Kasumi-1 (cell line): ENCODE results near the gene YKT6.
"Not testable (repeated sequence)": the region's sequence is repeated elsewhere in the genome, so short reads cannot be mapped to it uniquely, and the experiment has no call there.

Source experiments
- DNase-seq, 2 experiments: peaks; one replicate each; lab custom pipeline; 2025; lab: John Stamatoyannopoulos, UW

YKT6 gene

DNA sequence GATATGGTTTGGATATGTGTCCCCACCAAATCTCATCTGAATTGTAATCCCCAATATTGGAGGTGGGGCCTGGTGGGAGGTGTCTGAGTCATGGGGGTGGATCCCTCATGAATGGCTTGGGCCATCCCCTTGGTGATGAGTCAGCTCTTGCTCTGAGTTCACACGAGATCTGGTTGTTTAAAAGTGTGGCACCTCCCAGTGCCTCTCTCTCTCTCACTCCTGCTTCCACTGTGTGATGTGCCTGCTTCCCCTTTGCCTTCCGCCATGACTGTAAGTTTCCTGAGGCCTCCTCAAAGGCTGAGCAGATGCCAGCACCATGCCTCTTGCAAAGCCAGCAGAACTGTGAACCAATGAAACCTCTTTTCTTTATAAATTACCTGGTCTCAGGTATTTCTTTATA, 6.7 kb upstream of the YKT6 start:
- no peak for DNase-seq

DNA sequence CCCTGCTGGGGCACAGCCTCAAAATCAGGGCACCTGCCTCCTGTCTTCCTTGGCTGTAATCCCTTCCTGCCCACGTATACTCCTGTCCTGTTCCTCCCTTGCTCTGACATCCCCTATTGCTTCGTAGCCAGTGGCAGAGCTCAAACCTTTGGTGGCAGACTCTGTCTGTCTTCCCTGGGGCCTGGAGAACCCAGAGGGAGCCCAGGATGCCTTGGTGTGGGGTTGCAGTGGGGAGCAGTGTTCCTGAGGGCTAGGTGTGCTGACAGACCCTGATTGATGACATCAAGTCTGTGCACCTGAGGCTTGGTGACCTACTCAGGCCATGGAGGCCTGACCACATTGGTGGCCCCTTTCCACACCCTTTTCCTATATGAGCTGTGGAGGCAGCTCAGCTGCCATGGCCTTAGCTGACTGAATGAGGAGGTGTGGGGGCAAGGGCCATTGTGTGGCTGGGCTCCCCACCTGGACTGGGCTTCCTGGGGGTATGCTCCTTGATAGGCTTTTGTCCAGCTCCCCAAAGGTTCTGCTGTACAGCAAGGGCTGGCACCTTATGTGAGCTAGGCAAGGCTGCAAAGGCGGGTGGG, 6.1 kb upstream of the YKT6 start:
- no peak for DNase-seq

DNA sequence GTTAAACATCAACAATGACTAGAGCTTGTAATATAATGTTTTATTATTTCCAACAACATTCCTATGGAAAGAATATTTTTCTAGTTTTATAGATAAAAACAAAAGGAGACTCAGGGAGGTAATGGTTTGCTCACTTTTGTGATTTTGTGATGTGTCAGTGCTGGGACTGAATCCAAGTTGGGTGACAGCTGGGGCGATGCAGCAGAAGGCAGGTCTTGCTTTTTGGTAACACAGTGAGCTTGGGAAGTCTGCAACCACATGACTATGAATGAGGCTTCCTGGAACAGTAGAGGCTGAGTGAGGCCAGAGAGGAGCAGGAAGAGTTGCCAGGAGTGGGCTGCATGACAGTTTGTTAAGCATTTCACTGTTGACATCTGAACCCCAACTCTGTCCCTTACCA, 4.9 kb upstream of the YKT6 start:
- DNase-seq = no peak

DNA sequence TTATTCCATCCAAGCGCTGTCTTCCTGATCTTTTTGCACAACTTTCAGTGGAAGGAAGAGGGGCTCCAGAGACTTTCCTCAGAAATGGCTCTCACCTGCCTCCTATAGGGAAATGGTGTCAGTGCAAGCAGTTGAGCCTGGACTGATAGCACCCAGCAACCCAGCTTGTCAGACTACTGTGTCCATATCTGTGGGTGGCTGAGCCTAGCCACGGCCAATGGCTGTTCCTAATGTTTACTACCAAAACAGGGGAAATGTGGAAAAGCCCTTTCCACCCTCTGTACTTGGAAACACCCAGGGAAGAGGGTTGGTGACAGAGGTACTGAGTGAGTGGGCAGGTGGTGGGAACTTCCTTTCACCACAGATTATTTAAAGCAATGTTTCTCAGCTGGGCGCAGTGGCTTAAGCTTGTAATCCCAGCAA, 4.3 kb upstream of the YKT6 start:
- DNase-seq = peak; percentile 77 to 81

DNA sequence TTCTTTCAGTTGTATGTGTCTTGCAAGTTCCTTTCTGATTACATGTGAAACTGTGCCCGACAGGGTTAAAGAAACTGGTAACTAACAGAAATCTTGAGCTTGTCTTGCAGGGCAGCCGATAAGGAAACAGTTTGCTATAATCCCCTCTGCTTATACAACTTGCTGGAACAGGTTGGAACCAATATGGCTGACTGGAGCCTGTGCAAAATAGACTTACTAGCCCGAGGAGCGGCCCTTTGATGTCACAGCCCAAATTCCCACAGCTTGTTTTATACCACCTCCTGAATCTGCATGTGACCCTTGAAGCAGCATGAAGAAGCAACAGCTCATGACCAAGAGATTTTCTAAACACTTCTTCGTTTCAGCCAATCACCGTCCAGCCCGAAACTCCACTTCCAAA, 3.3 kb upstream of the YKT6 start:
- DNase-seq = no peak

DNA sequence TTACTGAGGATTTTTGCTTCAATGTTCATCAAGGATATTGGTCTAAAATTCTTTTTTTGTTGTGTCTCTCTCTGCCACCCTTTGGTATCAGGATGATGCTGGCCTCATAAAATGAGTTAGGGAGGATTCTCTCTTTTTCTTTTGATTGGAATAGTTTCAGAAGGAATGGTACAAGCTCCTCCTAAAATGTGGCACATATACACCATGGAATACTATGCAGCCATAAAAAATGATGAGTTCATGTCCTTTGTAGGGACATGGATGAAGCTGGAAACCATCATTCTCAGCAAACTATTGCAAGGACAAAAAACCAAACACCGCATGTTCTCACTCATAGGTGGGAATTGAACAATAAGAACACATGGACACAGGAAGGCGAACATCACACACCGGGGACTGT, 615 bp upstream of the YKT6 start:
- DNase-seq = not testable (repeated sequence)

DNA sequence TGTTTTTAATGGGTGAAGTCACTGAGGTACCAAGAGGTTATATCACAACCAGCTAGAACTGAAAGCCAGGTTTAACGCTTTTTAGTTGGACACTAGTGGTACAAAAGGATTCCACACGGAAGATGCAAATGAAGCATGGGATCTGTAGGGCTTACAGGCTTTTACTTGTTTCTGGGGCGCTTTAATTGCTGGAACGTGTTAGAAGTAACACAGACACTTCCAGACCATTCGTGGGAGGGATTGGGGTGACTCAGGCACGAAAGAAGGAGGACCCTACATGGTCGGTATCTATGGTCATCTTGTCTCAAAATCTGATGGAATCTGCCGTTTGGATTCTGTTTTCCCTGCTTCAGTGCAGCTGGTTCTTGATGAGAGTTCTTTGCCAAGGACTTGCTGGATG, 1.0 kb downstream of the YKT6 start:
- DNase-seq = no peak

DNA sequence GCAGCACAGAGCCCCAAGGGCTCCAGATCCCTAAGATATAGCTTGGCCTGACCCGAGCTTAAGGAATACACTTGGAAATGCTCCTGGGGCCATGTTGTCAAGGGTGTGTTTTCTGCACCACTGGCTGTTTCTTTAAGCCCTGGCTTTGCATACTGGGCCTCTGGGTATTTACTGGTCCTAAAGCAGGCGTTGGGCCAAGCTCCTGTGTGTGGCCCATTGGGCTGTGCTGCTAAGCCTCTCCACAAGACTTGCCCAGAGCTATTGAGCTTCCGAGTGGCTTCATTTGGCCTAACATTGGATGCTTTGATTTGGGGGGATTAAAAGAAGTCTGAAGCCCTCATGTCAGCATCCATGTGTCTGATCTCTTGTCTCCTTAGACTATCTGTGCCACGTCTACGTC, 5.2 kb downstream of the YKT6 start:
- no peak for DNase-seq

DNA sequence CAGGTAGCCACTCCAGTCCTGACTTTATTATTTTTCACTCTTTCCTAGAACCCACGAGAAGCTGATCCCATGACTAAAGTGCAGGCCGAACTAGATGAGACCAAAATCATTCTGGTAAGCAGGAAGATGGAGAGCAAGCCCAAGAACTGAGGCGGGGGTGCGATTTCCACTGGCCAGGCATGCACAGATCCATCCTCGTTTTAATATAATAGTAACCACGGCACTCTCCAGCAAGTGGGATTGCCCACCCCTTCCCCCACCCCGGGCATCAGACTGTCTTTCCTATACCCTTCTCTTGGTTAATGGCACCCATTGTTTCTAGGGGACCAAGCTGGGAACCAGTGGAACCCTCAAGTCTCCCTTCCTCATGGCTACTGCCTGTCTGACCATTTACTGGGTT, 7.3 kb downstream of the YKT6 start:
- no peak for DNase-seq

DNA sequence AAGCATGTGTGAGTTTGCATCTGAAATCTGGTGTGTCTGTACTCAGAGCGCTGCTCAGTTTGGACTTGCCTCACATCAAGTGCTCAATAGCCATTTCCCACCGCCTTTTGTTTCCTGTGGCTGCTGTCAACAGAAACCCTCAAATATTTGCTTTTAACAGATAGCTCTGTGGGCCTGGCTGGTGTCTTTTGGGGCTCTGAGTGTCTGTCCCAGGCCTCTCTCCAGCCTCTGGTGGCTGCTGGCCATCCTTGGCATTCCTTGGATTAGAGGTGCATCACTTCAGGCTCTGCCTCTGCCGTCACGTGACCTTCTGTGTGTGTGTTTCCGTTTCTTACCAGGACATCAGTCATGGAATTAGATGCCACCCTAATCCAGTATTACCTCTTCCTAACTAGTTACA, 9.3 kb downstream of the YKT6 start:
- DNase-seq = no peak

DNA sequence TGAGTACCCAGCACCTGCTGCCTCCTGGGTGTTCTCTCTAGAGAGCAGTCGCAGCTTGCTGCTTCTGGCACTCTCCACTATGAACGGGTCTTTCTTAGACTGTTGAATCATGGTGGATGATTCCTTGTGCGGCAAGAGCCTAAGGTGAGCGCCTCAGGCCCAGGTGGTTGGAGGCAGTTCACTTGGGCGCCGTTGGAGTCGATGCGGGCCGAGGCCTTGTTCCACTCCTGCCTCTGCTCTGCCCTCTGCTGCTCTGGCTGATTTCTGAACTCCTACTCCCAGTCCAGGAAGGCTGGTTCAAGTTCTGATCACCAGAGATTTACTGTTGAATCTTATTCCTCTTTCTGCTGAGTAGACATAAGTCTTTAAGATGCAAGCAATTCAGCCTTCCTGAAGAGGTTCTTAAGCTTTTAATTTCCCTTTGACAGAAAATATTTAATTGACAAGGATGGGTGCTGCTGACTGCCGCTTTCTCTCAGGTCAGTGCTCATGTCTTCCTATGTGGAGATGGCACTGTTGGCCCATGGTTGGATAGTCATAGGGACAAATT, 10.4 kb downstream of the YKT6 start:
- no peak for DNase-seq

DNA sequence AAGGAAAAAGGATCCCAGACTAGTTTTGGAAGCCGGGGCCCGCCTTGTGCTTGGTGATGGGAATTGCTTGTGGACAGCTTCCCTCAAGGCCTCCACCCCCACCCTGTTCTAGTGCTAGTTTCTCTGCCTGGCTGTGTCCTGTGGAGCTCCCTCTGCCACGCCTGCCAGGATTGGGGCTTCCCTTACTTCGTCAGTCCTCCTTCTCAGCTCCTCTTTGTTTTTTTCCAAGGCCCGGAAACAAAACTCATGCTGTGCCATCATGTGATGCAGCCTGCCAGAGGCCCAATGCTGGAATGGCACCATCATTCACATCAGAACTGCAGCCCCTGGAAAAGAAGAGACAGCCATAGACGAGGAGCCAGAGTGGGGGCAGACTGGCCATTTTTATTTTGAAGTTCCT, 11.2 kb downstream of the YKT6 start:
- DNase-seq = no peak

DNA sequence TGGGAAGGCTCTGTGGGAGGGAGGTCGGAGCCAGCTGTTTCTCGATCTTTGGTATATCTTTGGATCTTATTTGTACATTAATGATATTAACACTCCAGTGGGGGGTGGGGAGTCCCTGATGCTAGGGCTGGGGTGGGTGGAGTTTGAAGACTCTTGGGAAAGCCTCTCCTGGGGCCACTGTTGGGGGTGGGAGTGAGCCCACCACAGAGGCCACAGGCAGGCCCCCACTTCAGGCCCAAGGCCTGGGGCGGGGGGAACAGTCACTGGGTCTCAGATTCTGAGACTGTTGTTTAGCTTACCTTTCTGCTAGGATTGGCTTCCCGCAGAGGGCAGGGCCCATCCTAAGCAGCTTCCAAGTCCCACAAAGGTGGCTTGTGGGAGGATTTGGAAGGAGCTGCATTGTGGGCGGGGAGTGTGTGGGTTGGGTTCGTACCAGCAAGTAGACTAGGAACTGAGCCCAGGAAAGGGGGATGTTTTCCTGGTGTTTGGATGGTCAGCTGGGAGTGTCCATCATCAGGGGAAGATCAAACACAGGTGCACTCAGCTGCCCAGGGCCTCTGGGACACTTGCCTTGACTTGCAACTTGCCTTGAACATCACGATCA, 11.9 kb downstream of the YKT6 start:
- DNase-seq = no peak

DNA sequence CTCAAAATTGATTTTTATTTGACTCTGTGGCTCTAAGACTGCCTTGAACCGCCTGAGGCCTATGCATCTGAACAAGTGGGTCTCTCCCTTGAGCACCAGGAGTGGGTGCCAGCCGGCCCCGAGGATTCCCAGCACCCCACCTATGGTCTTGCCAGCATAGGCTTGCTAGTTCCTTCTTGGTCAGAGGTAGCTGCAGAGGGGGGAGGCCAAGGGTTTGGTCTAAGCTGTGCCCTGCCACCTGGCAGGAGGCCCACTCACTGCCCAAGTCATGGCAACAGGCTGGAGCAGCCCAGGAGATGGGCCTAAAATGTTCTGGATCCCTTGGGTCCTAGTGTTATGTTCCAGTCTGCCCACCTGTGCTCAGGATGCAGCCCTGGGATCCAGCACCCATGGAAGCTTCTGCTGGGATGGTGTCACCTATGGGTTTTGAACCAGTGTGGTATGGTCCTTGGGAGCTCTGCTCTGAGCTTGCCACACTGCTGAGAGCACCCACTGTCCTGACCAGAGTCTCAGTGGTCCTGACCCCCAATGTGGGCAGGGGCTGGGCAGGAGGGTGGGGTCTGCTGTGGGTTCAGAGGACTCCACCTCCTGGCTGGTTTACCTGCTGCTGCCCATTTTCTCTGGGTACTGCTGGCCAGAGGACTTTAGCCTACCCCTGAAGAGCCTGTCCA, 12.6 kb downstream of the YKT6 start:
- no peak for DNase-seq

DNA sequence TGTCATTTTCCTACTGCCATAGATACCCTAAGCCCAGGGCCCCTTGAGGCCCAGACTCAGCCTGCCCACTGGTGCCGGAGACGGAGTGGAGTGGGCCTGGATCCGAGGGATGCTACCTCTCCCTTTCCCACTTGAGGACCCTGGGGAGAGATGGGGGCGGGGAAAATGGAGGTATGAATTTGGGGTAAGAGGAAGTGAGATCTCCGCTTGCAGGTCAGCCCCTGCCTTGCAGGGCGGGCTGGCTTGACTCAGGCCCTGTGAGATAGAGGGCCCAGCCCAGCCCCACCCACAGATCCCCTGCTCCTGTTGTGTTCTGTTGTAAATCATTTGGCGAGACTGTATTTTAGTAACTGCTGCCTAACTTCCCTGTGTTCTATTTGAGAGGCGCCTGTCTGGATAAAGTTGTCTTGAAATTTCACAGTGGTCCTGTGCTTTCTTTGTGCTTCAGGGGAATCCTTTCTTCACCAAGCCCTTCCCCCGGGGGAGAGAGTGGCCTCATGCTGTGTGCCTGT, 13.2 kb downstream of the YKT6 start:
- DNase-seq = no peak

DNA sequence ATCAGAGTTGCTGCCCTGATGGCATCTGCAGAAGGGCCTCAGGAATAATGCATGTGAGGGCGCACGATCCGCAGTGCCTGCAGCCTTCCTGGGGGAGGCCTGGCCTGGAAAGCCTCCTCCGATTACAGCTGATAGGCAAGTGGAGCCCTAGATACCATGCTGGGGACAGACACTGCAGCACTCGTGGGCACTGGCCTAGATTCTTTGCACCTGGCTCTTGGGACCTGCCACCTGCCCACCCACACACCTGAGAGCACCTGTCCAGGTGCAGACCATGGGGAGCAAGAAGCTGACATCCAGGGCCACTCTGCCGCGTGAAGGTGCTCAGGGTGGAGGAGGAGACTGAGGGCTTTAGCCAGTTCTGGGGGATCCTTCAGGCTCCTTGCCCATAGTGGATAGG, 14.8 kb downstream of the YKT6 start:
- no peak for DNase-seq

DNA sequence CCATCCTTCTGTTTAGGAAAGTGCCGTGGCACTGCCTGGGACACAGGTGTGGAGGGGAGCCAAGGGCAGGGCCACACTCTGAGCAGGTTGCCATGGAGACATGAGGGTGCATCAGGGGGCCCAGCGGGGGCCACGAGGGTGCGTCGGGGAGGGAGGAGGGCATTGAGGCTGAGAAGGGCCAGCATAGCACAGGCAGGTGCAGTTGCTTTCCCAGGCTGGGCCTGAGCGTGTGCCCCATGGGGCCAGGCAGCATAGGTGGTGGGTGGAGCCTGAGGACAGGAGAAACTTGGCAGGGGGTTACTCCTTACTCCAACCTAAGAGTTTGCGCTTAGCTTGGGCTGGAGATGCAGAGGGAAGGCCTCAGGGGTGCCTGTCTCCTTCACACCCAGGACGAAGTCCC, 15.2 kb downstream of the YKT6 start:
- no peak for DNase-seq

DNA sequence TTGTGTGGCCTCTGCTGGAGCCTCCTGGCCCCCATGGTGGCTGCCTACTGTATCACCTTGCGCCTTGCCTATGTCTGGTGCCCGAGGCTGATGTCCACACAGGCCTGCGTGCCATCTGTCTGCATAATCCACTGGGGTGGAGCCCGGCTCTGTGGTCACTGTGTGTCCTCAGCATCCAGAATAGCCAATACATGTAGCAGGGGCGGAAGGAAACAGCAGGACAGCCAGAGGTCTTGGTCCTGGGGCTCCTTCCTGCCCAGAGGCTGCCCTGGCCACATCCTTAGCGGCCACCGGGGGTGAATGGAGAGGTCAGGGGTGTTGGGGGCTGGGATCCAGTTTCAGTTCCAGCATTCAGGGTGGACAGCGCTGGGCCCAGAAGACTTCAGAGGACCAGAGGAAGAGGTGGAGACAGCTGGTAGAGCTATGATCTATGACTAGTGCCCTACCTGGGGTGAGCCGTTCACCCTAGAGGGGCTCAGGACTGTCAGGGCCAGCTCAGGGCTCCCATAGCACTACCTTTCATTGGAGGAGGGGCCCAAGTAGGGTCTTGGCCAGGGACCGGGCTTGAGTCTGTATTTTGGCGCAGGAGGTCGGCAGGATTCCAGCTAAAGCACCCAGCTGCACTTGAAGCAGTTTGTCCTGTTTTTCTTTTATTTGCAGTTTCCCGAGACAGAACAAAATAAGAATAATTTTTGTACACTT, 15.9 kb downstream of the YKT6 start:
- no peak for DNase-seq

DNA sequence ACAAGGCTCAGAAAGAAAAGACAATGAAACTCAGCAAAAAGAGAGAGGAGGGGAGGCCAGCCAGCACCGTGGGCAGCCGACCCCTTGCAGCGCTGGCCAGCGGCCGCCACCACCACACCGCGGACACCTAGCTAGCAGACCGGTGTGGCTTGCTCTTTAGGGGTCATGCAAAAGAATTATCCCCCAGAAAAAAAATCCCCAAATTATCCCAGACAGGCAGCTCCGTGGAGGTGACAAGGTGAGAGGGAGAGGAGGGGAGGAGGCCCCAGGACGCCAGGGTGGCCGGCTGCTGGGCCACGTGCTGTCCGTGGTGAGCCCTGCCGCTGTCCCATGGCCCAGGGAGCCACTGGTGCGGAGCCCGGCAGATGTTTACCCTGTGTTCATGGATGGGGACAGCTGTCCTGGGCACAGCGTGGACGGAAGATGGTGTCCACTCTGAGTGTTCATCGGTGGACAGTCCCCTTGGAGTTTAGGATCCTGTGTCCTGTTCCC, 16.5 kb downstream of the YKT6 start:
- DNase-seq = no peak

DNA sequence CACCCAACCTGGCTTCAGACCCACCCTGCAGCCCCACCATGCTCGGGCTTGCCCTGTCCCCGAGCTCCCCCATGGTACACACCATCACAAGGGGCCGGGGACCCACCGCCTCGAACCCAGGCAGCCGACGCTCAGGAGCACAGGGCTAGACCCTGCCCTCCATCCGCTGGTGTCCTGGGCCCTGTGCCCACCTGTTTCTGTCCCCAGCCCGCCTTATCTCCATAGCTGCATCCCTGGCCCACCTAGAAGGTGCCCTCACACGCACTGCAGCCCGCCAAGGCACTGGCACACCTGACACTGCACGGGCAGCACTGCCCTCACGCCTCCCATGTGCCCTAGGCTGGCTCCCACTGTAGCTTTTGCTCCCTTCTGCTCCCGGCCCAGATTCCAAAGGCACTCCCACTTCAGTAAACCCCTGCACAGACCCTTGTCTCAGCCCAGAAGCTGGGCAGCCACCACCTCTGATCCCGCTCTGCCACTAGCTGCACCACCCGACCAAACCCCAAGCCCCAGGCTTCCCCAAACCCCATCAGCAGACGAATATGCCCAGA, 17.1 kb downstream of the YKT6 start:
- no peak for DNase-seq

DNA sequence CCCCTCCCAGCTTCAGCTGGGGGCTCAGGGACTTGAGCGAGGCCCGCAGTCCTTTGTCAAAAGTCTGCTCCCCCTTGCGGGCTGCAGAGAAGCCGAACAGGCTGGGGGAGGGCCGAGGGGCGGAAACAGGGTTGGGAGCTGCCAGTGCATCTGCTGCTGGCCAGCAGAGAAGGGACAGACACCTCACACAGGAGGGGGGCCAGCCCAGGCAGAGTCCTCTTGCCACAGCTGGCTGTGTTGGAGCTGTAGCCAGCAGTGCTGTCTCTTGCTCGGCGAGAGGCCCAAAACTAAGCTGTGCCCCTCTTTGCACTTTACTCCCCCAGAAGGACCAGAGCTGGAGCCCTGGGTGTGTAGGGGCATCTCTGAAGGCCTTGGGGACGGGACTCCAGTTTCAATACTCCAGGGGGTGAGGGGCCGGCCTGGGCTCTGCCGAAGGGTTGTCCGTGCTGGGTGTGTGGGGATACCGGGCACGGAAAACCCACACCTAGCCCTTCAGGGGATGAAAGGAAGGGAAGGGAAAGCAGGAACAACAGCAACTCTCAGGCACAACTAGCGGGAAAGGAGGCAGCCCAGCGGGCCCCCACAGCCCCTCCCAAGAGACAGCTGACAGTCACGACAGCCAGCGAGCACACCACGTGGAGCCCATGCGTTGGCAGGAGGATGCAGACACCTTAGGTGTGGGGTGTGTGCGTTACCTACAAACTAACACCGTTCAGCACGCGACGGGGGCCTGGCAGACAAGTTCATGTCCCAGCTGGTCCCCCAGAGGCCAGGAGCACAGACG, 17.8 kb downstream of the YKT6 start:
- DNase-seq = no peak
